GM12801 (cell line): ENCODE measurements around the gene KSR2.

Source experiments
- TF ChIP-seq, protein P1 (sequence below): IDR thresholded peaks from one replicate; pipeline ENCODE4 v1.5.1; 2011; ENCODE audit warnings: control low read depth; ENCODE audit not compliant: insufficient read length; ENCODE audit errors: extremely low read depth

Gene KSR2

GRCh38 chr12:117919479-117919878 lies 49.3 kb downstream of the KSR2 start:
- TF ChIP-seq, protein P1, sequence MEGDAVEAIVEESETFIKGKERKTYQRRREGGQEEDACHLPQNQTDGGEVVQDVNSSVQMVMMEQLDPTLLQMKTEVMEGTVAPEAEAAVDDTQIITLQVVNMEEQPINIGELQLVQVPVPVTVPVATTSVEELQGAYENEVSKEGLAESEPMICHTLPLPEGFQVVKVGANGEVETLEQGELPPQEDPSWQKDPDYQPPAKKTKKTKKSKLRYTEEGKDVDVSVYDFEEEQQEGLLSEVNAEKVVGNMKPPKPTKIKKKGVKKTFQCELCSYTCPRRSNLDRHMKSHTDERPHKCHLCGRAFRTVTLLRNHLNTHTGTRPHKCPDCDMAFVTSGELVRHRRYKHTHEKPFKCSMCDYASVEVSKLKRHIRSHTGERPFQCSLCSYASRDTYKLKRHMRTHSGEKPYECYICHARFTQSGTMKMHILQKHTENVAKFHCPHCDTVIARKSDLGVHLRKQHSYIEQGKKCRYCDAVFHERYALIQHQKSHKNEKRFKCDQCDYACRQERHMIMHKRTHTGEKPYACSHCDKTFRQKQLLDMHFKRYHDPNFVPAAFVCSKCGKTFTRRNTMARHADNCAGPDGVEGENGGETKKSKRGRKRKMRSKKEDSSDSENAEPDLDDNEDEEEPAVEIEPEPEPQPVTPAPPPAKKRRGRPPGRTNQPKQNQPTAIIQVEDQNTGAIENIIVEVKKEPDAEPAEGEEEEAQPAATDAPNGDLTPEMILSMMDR: no peak

DNA sequence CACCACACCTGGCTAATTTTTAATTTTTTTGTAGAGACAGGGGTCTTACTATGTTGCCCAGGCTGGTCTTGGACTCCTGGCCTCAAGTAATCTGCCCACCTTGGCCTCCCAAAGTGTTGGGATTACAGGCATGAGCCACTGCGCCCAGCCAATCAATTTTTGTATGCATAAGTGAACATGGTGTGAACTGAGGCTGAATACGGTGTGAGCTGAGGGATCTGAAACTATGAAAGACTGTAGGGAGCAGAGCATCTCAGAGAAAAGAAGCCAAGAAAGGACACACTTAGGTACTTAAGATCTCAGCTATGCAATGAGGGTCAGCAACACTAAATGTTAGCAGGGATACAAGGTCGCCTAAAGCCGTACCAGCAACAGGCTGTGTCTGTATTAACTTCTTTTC lies 54.1 kb downstream of the KSR2 start:
- TF ChIP-seq, protein P1: no peak

- TF ChIP-seq, protein P1: no peak
These were observed 56.0 kb downstream of the KSR2 start for GRCh38 chr12:117912756-117913155.

- TF ChIP-seq, protein P1: no peak
These were observed 60.4 kb downstream of the KSR2 start for GRCh38 chr12:117908411-117908810.

DNA sequence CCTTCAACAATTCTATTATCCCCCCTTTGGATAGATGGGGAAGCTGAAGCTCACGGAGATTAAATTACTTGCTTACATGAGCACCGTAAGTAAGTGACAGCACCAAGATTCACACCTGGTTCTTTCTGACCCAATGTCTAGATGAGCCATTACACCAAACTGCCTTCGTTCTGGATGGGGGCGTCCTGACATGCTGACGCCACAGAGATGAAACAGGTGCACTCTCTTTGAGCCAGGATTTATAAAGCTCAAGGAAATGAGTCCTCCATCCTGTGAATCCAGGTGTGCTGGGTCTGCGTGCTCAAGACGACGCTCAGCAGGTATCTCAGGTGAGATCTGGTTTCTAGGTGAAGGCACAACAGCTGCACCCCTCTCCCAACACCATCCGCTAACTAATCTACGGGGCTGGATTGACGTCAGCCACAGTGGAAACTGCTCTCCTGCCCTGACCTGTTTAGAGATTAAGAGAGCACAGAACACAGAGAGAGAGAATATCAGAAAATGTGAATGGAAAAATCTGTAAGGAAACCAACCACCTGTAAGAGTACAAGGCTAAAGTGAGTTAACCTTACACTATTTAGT lies 61.6 kb downstream of the KSR2 start:
- TF ChIP-seq, protein P1: no peak

GRCh38 chr12:117904051-117904450 lies 64.7 kb downstream of the KSR2 start:
- TF ChIP-seq, protein P1: no peak

- TF ChIP-seq, protein P1: no peak
These were observed 65.5 kb downstream of the KSR2 start for GRCh38 chr12:117903110-117903840.
